GM21367 (cell line): ENCODE results near the gene NKD2.

Experiments used
- ATAC-seq: cut with Tn5 transposase; IDR thresholded peaks from one replicate; pipeline ENCODE4 v1.9.1; 2021; ENCODE audit not compliant: unreplicated experiment

The NKD2 gene

GRCh38 chr5:1029282-1029944 is 20.8 kb downstream of the NKD2 start:
- no peak for ATAC-seq

GRCh38 chr5:1029945-1030625 is 21.5 kb downstream of the NKD2 start:
- ATAC-seq, result no peak

- no peak for ATAC-seq
Observed at GRCh38 chr5:1030801-1031271, 22.2 kb downstream of the NKD2 start.

- no peak for ATAC-seq
Observed at GRCh38 chr5:1031306-1031959, 22.8 kb downstream of the NKD2 start.

- ATAC-seq, result no peak
Observed at GRCh38 chr5:1032011-1032410, 23.4 kb downstream of the NKD2 start.

GRCh38 chr5:1032551-1033027 is 24.0 kb downstream of the NKD2 start:
- ATAC-seq, result no peak

- ATAC-seq, result no peak
Observed at GRCh38 chr5:1033178-1033577, 24.6 kb downstream of the NKD2 start.

- ATAC-seq, result no peak
Observed at GRCh38 chr5:1033606-1034420, 25.2 kb downstream of the NKD2 start.

GRCh38 chr5:1034421-1034905 is 25.9 kb downstream of the NKD2 start:
- ATAC-seq, result no peak

GRCh38 chr5:1034986-1035385 is 26.4 kb downstream of the NKD2 start:
- ATAC-seq, result no peak

- ATAC-seq, result no peak
Observed at GRCh38 chr5:1035421-1036405, 27.1 kb downstream of the NKD2 start.

GRCh38 chr5:1036504-1037122 is 28.0 kb downstream of the NKD2 start:
- no peak for ATAC-seq

GRCh38 chr5:1037123-1037670 is 28.6 kb downstream of the NKD2 start:
- no peak for ATAC-seq

- no peak for ATAC-seq
Observed at GRCh38 chr5:1037671-1038416, 29.2 kb downstream of the NKD2 start.

GRCh38 chr5:1038417-1039209 is 30.0 kb downstream of the NKD2 start:
- no peak for ATAC-seq

- no peak for ATAC-seq
Observed at GRCh38 chr5:1039210-1039548, 30.6 kb downstream of the NKD2 start.

GRCh38 chr5:1039706-1040260 is 31.2 kb downstream of the NKD2 start:
- ATAC-seq, result no peak
